HEK293T (cell line): Measurements from ENCODE around the gene NME8.
A peak's percentile ranks its signal among the peaks of the same experiment; 100 is the strongest.

Experiments used
- CTCF ChIA-PET: fragments of 350-600 bp; formaldehyde crosslinking; extraction: SDS; loops from one replicate; lab custom pipeline; 2021; ENCODE audit warnings: antibody characterized with exemption, inconsistent platforms; lab: Yijun Ruan, JAX
- POLR2A ChIA-PET: fragments of 350-600 bp; formaldehyde crosslinking; extraction: SDS; loops from one replicate; lab custom pipeline; 2020; ENCODE audit warnings: antibody characterized with exemption, inconsistent platforms; lab: Yijun Ruan, JAX
- DNase-seq: peaks from one replicate; pipeline ENCODE4 v3.0.0; 2012; ENCODE audit warnings: mixed read lengths; ENCODE audit errors: extremely low spot score
- ARNT ChIP-seq: fragments of 450-650 bp; IDR thresholded peaks from 2 replicates; pipeline ENCODE4 v1.6.1; 2017; ENCODE audit warnings: mild to moderate bottlenecking
- BHLHE40 ChIP-seq: fragments of 450-650 bp; IDR thresholded peaks from 2 replicates; pipeline ENCODE4 v1.6.1; 2016; ENCODE audit warnings: mild to moderate bottlenecking, moderate library complexity, borderline replicate concordance
- CTBP1 ChIP-seq: fragments of 450-650 bp; IDR thresholded peaks from 2 replicates; pipeline ENCODE4 v1.6.1; 2016; ENCODE audit warnings: borderline replicate concordance
- ELF4 ChIP-seq: fragments of 450-650 bp; IDR thresholded peaks from 2 replicates; pipeline ENCODE4 v1.6.1; 2017; ENCODE audit warnings: antibody characterized with exemption
- FOXA1 ChIP-seq: fragments of 450-650 bp; IDR thresholded peaks from 2 replicates; pipeline ENCODE4 v1.6.1; 2016; ENCODE audit warnings: mild to moderate bottlenecking
- FOXK2 ChIP-seq: fragments of 450-650 bp; IDR thresholded peaks from 2 replicates; pipeline ENCODE4 v1.6.1; 2016; ENCODE audit warnings: mild to moderate bottlenecking
- FOXM1 ChIP-seq: fragments of 450-650 bp; IDR thresholded peaks from 2 replicates; pipeline ENCODE4 v1.6.1; 2017; ENCODE audit warnings: mild to moderate bottlenecking, borderline replicate concordance
- HDGF ChIP-seq: fragments of 450-650 bp; IDR thresholded peaks from 2 replicates; pipeline ENCODE4 v1.6.1; 2017; ENCODE audit warnings: antibody characterized with exemption, borderline replicate concordance
- L3MBTL2 ChIP-seq: fragments of 450-650 bp; conservative IDR thresholded peaks from 2 replicates; pipeline ENCODE4 v1.6.1; 2016; ENCODE audit warnings: mild to moderate bottlenecking
- LEF1 ChIP-seq: fragments of 450-650 bp; IDR thresholded peaks from 2 replicates; pipeline ENCODE4 v1.6.1; 2017; ENCODE audit warnings: mild to moderate bottlenecking, borderline replicate concordance
- NFRKB ChIP-seq: fragments of 450-650 bp; IDR thresholded peaks from 2 replicates; pipeline ENCODE4 v1.6.1; 2016; ENCODE audit warnings: mild to moderate bottlenecking, moderate library complexity
- SP1 ChIP-seq: fragments of 450-650 bp; IDR thresholded peaks from 2 replicates; pipeline ENCODE4 v1.6.1; 2017
- SUZ12 ChIP-seq: fragments of 450-650 bp; IDR thresholded peaks from 2 replicates; pipeline ENCODE4 v1.6.1; 2016; ENCODE audit warnings: mild to moderate bottlenecking
- TARDBP ChIP-seq: fragments of 450-650 bp; IDR thresholded peaks from 2 replicates; pipeline ENCODE4 v1.6.1; 2016
- ZNF384 ChIP-seq: fragments of 450-650 bp; IDR thresholded peaks from 2 replicates; pipeline ENCODE4 v1.6.1; 2016
- TF ChIP-seq, protein P1 (sequence below): fragments of 450-650 bp; IDR thresholded peaks from 2 replicates; pipeline ENCODE4 v1.6.1; 2016

The NME8 gene

GRCh38 chr7:37894671-37895070, 46.3 kb downstream of the NME8 start:
- no peak for DNase-seq
- CTCF ChIA-PET, result interaction anchor here (0.6 kb wide), 1 partner anchor 713 kb away, joined by 7 read pairs; no protein-coding TSS in a partner anchor
- no peak for TF ChIP-seq ARNT
- TF ChIP-seq FOXM1, result no peak
- no peak for TF ChIP-seq HDGF
- no peak for TF ChIP-seq L3MBTL2
- TF ChIP-seq ZNF384, result no peak
- no peak for TF ChIP-seq SP1
- TF ChIP-seq FOXK2, result no peak
- TF ChIP-seq, protein P1, sequence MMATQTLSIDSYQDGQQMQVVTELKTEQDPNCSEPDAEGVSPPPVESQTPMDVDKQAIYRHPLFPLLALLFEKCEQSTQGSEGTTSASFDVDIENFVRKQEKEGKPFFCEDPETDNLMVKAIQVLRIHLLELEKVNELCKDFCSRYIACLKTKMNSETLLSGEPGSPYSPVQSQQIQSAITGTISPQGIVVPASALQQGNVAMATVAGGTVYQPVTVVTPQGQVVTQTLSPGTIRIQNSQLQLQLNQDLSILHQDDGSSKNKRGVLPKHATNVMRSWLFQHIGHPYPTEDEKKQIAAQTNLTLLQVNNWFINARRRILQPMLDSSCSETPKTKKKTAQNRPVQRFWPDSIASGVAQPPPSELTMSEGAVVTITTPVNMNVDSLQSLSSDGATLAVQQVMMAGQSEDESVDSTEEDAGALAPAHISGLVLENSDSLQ, result no peak
- no peak for TF ChIP-seq SUZ12
- no peak for TF ChIP-seq NFRKB
- POLR2A ChIA-PET, result no interaction called here

GRCh38 chr7:37899712-37900247, 51.4 kb downstream of the NME8 start:
- CTCF ChIA-PET, result interaction anchor here (0.8 kb wide), 2 partner anchors 454 to 471 kb away, joined by 4 read pairs; no protein-coding TSS in a partner anchor
- POLR2A ChIA-PET, result no interaction called here
- TF ChIP-seq HDGF (no peak), FOXA1 (no peak), BHLHE40 (no peak), NFRKB (no peak), ELF4 (no peak), TARDBP (no peak), SUZ12 (no peak), FOXK2 (no peak), L3MBTL2 (no peak)
- TF ChIP-seq, protein P1, result no peak
- no peak for DNase-seq

- peak; percentile 42 for DNase-seq
- CTCF ChIA-PET, result interaction anchor here (0.6 to 2.1 kb wide), 12 partner anchors 8 to 434 kb away, joined by 3 to 9 read pairs (median 4); partner anchors contain the start of gene SFRP4
These were observed 52.9 kb downstream of the NME8 start for GRCh38 chr7:37901236-37901827.

DNA sequence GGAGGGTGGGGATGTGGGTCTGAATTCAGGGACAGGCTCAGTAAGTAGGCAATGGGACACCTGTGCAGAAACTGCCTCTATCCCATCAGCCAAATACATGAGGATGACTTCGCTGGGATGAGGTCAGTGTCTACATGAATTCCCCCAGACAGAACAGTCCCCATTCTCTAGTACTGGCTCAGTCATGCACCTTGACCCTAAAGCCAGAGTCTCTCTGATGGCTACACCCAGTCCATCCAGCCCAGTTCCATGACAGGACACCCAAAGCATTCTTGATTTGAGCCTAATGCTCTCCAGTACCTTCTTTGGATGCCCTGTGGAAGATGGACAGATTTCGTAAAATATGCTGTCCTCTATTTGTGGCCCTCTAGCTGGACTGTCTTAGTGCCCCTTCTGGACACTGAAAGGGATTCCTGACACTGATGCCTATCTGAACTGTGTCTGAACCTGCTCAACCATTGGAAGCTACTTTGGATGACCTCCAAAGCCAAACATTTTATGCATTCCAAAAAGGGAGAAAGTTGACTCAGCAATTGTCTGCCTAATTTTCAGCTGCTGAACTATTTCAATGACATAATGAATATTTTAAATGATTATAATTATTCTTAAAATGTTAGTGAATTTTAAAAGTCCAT, 53.6 kb downstream of the NME8 start:
- ChIA-PET CTCF (interaction anchor here (0.6 to 2.1 kb wide), 10 partner anchors 8 to 433 kb away, joined by 3 to 9 read pairs (median 4); partner anchors contain the start of gene SFRP4), POLR2A (no interaction called here)
- DNase-seq, result no peak
- TF ChIP-seq HDGF, result no peak
- TF ChIP-seq L3MBTL2, result no peak
- no peak for TF ChIP-seq ZNF384
- no peak for TF ChIP-seq NFRKB
- TF ChIP-seq ARNT, result no peak
- no peak for TF ChIP-seq TARDBP
- TF ChIP-seq LEF1, result no peak
- no peak for TF ChIP-seq CTBP1
- no peak for TF ChIP-seq ELF4
- TF ChIP-seq FOXM1, result no peak
- TF ChIP-seq FOXA1, result no peak
- TF ChIP-seq BHLHE40, result no peak
- no peak for TF ChIP-seq SUZ12

More at GRCh38 chr7:37901236-37901827, 52.9 kb downstream of the NME8 start:
- POLR2A ChIA-PET, result no interaction called here
- no peak for TF ChIP-seq SUZ12
- peak; percentile 98 for TF ChIP-seq ZNF384

GRCh38 chr7:37908221-37908788, 59.9 kb downstream of the NME8 start:
- no peak for DNase-seq
- POLR2A ChIA-PET, result no interaction called here
- no peak for TF ChIP-seq FOXA1
- TF ChIP-seq L3MBTL2, result no peak
- TF ChIP-seq CTBP1, result no peak
- TF ChIP-seq NFRKB, result no peak
- CTCF ChIA-PET, result interaction anchor here (1.7 kb wide), 1 partner anchor 9 kb away, joined by 6 read pairs; no protein-coding TSS in a partner anchor

DNA sequence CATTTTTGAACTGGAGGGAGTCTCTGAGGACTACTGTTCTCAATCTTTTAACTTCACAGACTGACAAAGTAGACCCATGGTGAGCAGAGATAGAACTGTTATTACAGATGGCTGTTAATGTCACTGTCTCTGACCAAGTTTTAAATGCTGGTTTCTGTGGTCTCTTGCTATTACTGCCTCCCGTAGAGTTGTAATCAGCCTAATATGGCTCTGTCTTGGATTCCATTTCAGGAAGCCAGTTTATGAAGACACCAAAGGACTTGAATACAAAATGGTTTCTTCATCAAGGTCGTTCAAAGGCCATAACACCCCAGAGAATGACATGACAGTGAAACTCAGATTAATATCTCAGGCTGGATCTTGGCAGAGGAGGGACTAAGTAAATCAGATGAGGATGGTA, 64.4 kb downstream of the NME8 start:
- CTCF ChIA-PET, result interaction anchor here (0.6 to 1.2 kb wide), 2 partner anchors 12 to 284 kb away, joined by 4 to 7 read pairs; no protein-coding TSS in a partner anchor
- no peak for DNase-seq

More for the DNA sequence above, 64.4 kb downstream of the NME8 start:
- TF ChIP-seq NFRKB (no peak), SUZ12 (no peak), FOXM1 (no peak), TARDBP (no peak), L3MBTL2 (no peak), HDGF (no peak), SP1 (no peak), LEF1 (no peak), ELF4 (no peak)
- TF ChIP-seq, protein P1, result no peak
- POLR2A ChIA-PET, result no interaction called here
